Astrocyte of the cerebellum (primary cell): ENCODE data around the gene JMJD1C.

ENCODE experiments used
- DNase-seq: peaks from one replicate; pipeline ENCODE4 v3.0.0-alpha.2; 2011; ENCODE audit warnings: low read depth
- H3K4me3 ChIP-seq: 2 replicates; pipeline ENCODE4 v1.5.1; 2011; ENCODE audit warnings: mild to moderate bottlenecking, low read depth, low read length, moderate library complexity
- in situ Hi-C: cut with HindIII; loops from 2 replicates; pipeline ENCODE4 v1.10.0; 2017; ENCODE audit warnings: low sequenced_read_pairs
- TF ChIP-seq, protein P1 (sequence below): IDR thresholded peaks from 2 replicates; pipeline ENCODE4 v1.5.1; 2012; ENCODE audit warnings: low read length, low read depth, moderate library complexity, mild to moderate bottlenecking; ENCODE audit errors: missing control alignments

JMJD1C gene

DNA sequence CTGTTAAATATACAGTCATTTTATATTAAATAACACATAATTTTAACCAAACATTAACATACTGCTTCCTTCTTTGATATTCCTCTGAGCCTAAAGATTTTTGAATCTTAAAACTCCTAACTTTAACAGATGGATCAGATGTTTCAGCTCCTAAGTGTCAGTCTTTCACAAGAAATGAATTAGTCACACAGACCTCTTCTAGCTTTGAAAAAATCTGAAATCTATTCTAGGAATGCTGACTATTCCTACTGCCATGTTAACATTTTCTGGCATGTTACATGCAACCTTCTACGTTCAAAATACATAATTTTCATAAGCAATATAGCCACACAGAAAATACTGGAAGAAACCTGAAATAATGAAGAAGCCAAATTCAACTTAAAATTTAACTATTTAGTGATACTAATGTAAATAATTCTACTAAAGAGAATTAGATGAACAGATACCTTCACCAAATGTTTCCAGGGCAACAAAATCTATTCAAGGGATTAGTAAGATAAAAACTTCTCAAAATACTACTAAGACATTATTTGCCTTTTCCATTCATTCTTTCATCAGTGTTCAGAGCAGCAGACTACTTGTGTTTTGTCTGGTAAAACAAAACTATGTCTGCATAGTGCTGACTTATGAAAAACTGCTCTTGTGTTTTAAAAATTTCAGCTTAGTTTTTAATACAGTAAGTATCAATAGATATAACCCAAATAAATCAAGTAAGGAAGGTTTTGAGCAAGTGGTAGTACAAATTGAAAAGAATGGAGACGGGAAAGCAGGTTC lies 9.2 kb downstream of the JMJD1C start:
- H3K4me3 ChIP-seq: no peak overlapping the region
- in situ Hi-C loops: no loop called here
- TF ChIP-seq, protein P1, sequence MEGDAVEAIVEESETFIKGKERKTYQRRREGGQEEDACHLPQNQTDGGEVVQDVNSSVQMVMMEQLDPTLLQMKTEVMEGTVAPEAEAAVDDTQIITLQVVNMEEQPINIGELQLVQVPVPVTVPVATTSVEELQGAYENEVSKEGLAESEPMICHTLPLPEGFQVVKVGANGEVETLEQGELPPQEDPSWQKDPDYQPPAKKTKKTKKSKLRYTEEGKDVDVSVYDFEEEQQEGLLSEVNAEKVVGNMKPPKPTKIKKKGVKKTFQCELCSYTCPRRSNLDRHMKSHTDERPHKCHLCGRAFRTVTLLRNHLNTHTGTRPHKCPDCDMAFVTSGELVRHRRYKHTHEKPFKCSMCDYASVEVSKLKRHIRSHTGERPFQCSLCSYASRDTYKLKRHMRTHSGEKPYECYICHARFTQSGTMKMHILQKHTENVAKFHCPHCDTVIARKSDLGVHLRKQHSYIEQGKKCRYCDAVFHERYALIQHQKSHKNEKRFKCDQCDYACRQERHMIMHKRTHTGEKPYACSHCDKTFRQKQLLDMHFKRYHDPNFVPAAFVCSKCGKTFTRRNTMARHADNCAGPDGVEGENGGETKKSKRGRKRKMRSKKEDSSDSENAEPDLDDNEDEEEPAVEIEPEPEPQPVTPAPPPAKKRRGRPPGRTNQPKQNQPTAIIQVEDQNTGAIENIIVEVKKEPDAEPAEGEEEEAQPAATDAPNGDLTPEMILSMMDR: no peak
- DNase-seq: no peak

DNA sequence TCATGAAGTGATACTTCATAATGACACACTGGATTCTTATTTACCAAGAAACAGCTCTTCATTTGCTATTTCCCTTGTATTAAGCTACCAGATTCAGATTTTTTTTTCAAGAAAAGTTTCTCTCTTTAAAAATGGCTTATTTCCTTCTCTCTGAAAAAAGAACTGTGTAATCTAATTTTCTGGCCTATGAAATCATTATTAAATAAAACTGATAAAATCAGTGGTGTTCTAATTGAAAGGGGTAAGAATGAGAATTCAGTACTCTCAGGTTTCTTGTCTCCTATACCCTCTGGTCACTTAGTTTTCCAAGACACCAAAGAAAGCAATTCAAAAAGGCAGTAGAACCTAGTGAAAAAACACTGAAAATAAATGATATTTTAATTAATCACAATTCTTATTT lies 10.3 kb downstream of the JMJD1C start:
- in situ Hi-C loops: no loop called here
- H3K4me3 ChIP-seq: no peak overlapping the region
- TF ChIP-seq, protein P1: no peak
- DNase-seq: no peak

DNA sequence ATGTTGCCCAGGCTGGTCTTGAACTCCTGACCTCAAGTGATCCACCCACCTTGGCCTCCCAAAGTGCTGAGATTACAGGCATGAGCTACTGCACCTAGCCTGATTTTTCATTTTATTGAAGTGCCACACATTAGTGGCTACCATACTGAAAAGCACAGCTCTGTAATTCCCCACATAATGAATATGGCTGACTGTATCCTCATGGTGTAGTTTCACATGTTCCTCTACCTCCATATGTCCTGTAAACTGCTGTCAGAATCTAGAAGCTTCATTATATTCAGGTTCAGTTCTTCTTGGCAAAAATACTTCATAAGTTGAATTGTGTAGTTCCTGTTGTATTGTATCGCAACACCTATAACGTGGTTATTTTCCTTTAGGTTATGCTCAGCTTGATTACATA lies 11.1 kb downstream of the JMJD1C start:
- TF ChIP-seq, protein P1: no peak
- no peak overlapping the region for H3K4me3 ChIP-seq
- DNase-seq: no peak
- in situ Hi-C loops: no loop called here

DNA sequence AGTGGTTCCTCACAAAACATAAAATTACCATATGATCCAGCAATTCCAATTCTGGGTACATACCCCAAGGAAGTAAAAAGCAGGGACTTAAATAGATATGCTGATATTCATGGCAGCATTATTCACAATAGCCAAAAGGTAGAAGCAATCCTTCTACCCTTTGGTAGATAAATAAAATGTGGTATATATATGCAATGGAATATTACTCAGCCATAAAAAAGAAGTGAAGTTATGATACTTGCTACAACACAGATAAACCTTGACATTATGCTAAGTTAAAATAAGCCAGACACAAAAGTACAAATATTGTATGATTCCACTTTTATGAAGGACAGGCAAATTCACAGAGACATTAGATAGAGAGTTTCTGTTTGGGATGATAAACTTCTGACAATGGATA lies 13.3 kb downstream of the JMJD1C start:
- TF ChIP-seq, protein P1: no peak
- H3K4me3 ChIP-seq: no peak overlapping the region

DNA sequence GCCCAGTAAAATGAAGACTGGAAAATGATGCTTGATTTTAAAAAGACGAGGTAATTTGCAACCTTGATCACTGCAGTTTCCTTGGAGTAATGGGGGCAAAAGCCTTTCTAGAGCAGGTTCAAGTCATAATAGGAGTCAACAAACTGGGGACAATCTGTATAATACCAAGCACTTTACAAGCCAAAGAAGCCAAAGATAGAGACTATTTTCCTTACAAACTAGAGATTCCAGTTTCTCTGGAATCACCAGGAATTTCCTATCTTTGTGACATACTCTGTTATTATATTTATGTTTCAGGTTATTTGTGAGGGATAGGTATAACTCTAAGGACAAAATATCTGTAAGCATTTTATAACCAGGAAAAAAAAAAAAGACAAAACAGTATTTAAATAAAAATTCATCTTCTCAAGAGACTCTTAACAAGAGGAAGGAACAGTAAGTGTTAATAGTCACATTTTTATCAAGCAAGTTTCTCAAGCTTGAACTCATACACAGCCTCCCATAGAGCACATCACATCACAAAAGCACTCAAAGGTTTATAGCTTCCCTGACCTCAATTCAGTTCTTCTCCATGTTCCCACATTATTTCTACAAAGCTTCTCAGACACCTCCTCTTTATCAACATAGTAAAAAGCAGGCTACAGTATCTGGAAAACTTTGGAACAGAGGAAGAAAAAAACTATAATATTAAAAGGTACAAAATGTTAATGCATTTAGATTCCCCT lies 18.9 kb downstream of the JMJD1C start:
- no peak overlapping the region for H3K4me3 ChIP-seq
- DNase-seq: no peak
- in situ Hi-C loops: no loop called here
- TF ChIP-seq, protein P1: no peak

More for the DNA sequence above, 13.3 kb downstream of the JMJD1C start:
- no peak for DNase-seq
- in situ Hi-C loops: no loop called here

DNA sequence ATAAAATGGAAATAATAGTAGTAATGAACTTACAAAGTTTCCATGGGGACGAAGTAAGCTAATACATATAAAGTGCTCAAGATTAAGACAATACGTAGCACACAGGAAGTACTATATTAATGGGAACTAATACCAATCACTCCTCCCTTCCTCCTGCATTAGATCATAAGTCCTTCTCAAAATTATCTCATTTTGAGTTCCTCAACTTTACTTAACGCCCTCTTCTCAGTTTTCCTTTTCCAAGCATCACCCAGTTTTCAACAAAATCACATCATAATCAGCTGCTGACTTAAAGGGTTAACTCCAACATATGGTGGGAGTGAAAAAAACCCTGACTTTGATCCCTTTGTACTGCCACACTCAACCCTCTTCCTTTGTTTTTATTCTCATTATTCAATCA lies 24.4 kb downstream of the JMJD1C start:
- TF ChIP-seq, protein P1: no peak
- DNase-seq: no peak
- H3K4me3 ChIP-seq: no peak overlapping the region
- in situ Hi-C loops: no loop called here
